ENCODE results near the gene TMEM175. TPM values are rescaled to one million over a fixed set of nuclear protein-coding genes. Genes with fewer than 3 reads are reported as not detected.
"Not testable (repeated sequence)": the region's sequence is repeated elsewhere in the genome, so short reads cannot be mapped to it uniquely, and the experiment has no call there.

Gene TMEM175
- total RNA-seq, 2 donors from 2014 or later, result 26.5 to 39.5 TPM

DNA sequence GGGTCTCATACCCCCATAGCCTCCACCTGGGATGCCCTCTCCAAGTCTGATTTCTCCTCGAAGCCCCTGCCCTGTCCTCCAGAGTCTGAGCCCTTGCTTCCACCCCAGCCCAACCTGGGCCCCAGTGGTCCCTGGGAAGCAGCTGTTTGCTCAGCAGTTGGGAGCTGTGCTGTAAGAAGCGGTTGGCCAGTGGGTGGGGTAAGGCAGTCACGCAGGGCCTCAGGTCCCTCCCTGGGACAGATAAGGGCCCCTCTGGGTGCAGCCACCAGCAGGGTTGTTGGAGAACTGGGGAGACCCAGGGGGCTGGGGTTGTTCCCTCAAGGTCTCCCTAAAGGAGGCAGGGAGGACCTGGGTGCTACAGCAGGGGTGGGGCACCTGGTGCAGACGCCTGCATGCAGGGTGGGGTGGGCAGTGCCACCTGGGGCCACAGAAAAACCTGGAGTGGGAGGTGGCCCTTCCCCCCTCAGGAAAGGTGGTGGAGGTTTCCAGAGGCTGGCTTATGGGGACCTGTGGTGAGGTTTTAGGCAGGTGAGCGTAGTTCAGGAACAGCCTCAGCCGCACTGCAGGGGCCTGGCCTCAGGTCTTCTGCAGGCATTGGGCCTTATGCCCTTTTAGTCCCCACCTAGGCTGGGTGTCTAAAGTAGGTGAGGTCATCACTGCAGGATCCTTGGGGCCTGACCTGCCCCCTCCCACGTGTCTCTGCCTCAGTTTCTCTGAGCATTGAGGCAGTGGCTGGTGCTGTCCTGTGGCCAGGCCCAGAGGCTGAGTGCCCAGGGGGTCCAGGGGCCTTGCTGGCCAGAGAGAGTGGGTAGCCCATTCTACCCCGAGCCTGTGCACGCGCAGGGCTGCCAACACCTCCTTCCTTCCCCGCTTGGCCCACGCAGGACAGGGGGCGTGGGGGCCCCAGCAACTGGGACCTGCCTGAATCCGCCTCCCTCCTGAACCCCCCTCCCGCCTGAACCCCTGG, 64.1 kb downstream of the TMEM175 start:
- H3K36me3 ChIP-seq, result no peaks in the 10 kb centered on the region
- DNase-seq (ENCODE audit: low spot score) (no peak), ATAC-seq (ENCODE audit: insufficient number of reproducible peaks, low FRiP score, low read depth) (no peak)
- TF ChIP-seq CTCF (IDR thresholded peaks at IDR 0.05), result no peak
- H3K9me3 ChIP-seq, result no peaks in the 10 kb centered on the region
- H3K4me1 ChIP-seq (ENCODE audit: control insufficient read depth in 1 of 2, low read depth in 2 of 2), result peaks cover 5 to 9% of the 10 kb centered on the region in 2 donors
- H3K27me3 ChIP-seq (replicated peaks; ENCODE audit: insufficient read depth), result peaks cover 5% of the 10 kb centered on the region
- no peak overlapping the region for H3K4me3 ChIP-seq
- no peak overlapping the region for H3K27ac ChIP-seq

DNA sequence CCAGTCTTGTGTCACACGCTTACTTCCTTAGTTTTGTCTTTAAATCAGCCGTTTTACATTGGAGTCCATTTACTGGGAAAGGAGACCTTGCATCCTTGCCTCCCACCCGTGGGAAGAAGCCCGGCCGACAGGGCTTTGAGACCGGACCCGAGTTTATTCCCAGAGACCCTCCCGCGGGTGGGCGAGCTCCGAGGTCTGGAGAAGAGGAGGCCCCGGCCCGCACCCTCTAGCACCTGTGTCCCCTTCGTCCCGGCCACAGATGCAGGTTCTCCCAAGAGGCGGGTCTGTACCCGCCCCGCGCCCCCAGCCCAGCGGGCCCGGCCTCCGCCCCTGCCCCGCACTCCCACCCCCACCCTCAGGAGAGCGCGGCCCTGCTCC, 64.7 kb downstream of the TMEM175 start:
- Histone ChIP-seq H3K4me1 (ENCODE audit: control insufficient read depth in 1 of 2, low read depth in 2 of 2) (peaks cover 5 to 13% of the 10 kb centered on the region in 2 donors), H3K27me3 (replicated peaks; ENCODE audit: insufficient read depth) (peaks cover 5% of the 10 kb centered on the region), H3K9me3 (no peaks in the 10 kb centered on the region), H3K4me3 (peak overlapping the region; percentile 49), H3K27ac (no peak overlapping the region), H3K36me3 (no peaks in the 10 kb centered on the region)
- no peak for DNase-seq (ENCODE audit: low spot score)
- TF ChIP-seq CTCF (IDR thresholded peaks at IDR 0.05), result no peak
- no peak for ATAC-seq (ENCODE audit: insufficient number of reproducible peaks, low FRiP score, low read depth)

DNA sequence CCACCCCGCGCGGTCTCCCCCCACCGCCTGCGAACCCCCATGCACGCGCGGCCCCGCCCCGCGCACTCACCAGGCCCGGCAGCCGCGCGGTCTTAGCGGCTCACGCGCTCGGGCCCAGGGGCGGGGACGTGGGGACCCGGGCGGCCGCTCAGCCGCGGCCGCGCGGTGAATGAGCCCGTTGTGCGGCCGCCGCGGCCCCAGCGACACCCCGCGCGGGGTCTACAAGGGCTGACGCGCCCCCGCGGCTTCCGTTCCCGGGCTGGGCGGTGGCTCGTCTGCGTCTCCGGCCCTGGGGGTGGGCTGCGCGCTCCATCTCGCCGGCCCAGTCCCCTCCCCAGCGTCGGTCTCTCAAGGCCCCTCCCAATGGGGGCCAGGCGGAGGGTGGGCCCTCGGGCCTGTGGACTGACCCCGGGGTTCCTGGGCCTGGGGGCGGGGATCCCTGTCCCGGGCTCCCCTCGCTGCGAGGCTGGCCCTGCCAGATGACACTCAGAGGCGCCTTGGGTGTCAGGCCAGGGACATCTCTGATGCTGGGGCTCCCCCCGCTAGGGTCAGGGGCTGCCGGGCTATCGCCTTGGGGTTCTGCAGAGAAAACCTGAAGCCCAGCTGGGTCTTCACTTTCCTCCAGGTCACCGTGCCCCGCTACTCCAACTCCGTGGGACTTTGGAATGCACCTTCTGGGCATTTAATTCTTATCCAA, 65.3 kb downstream of the TMEM175 start:
- Histone ChIP-seq H3K27ac (no peak overlapping the region), H3K27me3 (replicated peaks; ENCODE audit: insufficient read depth) (peaks cover 5% of the 10 kb centered on the region), H3K4me3 (peak overlapping the region; percentile 49), H3K9me3 (no peaks in the 10 kb centered on the region), H3K4me1 (ENCODE audit: control insufficient read depth in 1 of 2, low read depth in 2 of 2) (peaks cover 9 to 18% of the 10 kb centered on the region in 2 donors), H3K36me3 (no peaks in the 10 kb centered on the region)
- DNase-seq (ENCODE audit: low spot score) (no peak), ATAC-seq (ENCODE audit: insufficient number of reproducible peaks, low FRiP score, low read depth) (peak; percentile 5)
- no peak for TF ChIP-seq CTCF (IDR thresholded peaks at IDR 0.05)

DNA sequence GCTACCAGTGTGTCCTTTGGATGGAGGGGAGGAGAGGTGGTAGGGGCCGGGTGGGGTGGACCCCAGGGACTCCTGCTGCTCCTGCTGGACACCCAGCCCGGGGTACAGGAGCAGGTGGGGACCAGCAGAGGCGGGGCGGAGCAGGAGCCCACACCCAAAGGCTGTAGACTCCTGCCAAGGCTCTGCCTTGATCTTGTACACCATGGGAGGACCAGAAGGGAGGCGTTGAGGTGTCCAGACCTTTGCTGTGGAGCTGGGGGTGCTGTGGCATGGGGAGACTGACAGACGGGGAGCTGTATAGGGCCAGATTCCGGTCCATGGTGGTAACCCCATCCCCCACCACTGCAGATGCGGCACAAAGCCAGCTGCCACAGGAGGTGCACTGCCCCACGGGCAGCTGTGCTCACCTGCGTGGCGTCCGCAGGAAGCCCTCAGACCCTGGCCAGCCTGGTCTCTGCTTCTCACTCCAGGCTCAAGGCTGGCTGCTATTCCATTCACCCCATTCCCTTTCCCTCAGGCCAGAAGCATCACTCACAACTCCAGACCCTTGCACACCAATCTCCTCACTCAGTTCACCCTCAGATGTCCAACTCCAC, 65.9 kb downstream of the TMEM175 start:
- Histone ChIP-seq H3K27me3 (replicated peaks; ENCODE audit: insufficient read depth) (peaks cover 5% of the 10 kb centered on the region), H3K4me1 (ENCODE audit: control insufficient read depth in 1 of 2, low read depth in 2 of 2) (peaks cover 12 to 23% of the 10 kb centered on the region in 2 donors), H3K36me3 (no peaks in the 10 kb centered on the region), H3K4me3 (no peak overlapping the region), H3K9me3 (no peaks in the 10 kb centered on the region), H3K27ac (no peak overlapping the region)
- DNase-seq (ENCODE audit: low spot score) (no peak), ATAC-seq (ENCODE audit: insufficient number of reproducible peaks, low FRiP score, low read depth) (no peak)
- no peak for TF ChIP-seq CTCF (IDR thresholded peaks at IDR 0.05)

- H3K27me3 ChIP-seq (replicated peaks; ENCODE audit: insufficient read depth); H3K36me3 ChIP-seq; H3K27ac ChIP-seq; H3K9me3 ChIP-seq; H3K4me3 ChIP-seq; ATAC-seq (ENCODE audit: insufficient number of reproducible peaks, low FRiP score, low read depth); DNase-seq (ENCODE audit: low spot score): not testable (repeated sequence)
- peaks cover 12 to 23% of the 10 kb centered on the region in 2 donors for H3K4me1 ChIP-seq (ENCODE audit: control insufficient read depth in 1 of 2, low read depth in 2 of 2)
Measured at GRCh38 chr4:999240-999863, 67.1 kb downstream of the TMEM175 start.

All from thoracic aorta (tissue), 2 donors.